ENCODE measurements around the gene ZNF491. TPM values are rescaled to one million over a fixed set of nuclear protein-coding genes. Genes with fewer than 3 reads are reported as not detected.
A peak's percentile ranks its signal among the peaks of the same experiment; 100 is the strongest.

ZNF491 gene
- polyA plus RNA-seq, 1 donor (not counting 4 experiments of a cell fraction or from before 2014, with no cell fraction given) = 0.76 TPM

DNA sequence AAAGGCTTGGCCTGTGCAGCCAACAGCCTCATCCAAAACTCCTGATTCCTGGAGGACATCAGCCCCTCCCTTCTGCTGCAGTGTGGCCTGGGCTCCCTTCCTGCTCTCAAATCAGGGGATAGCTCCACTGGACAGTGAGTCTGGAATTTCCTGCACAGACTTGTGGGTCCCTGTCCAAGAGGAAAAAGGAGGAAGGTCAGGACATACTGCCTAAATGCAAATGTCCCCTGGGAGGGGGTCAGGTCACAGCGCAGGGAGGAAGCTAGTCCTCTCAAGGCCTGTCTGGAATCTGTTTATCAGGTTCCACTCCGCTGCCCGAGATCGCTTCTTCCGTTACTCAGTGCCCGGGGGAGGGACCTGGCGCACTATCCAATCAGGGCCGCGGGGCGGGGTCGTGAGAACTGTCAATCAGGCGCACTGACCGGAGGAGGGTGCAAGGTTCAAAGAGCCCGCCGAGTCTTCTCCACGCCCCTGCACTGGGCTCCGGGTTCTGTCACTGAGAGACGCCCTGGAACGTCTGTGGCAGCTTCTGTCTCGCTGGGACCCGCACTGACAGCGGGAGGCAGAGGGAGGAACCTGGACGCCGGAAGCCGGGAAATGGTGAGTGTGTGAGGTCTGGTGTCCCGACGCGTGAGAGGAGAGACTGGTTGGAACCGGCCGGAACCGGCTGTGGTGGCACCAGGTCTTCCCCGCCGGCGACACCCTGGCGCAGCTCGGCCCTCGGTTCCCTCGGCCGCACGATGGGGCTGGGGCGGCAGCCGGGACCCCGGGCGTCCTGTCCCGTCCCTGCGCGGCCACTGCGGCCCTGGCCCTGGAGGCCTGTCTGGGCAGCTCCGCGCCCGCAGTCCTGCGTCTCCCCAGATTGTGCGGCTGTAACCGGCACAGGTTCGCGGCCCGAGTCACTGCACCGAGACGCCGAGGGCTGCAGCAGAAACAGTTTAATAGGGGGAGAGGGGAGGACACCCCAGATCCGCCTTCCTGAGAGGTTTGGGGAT lies 31.4 kb upstream of the ZNF491 start, which contains the start of gene ZNF441:
ZNF441 (plus strand) TSS at position 404 of the 995 bp plus-strand sequence; CDS start at position 598, 194 bp downstream.
- peak within 1 kb of the TSS; percentile 73 for H3K4me2 ChIP-seq (ENCODE audit: control insufficient read depth, extremely low read depth, insufficient read depth, low read depth, low read length)
- TF ChIP-seq, protein P1, sequence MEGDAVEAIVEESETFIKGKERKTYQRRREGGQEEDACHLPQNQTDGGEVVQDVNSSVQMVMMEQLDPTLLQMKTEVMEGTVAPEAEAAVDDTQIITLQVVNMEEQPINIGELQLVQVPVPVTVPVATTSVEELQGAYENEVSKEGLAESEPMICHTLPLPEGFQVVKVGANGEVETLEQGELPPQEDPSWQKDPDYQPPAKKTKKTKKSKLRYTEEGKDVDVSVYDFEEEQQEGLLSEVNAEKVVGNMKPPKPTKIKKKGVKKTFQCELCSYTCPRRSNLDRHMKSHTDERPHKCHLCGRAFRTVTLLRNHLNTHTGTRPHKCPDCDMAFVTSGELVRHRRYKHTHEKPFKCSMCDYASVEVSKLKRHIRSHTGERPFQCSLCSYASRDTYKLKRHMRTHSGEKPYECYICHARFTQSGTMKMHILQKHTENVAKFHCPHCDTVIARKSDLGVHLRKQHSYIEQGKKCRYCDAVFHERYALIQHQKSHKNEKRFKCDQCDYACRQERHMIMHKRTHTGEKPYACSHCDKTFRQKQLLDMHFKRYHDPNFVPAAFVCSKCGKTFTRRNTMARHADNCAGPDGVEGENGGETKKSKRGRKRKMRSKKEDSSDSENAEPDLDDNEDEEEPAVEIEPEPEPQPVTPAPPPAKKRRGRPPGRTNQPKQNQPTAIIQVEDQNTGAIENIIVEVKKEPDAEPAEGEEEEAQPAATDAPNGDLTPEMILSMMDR (optimal IDR thresholded peaks at IDR 0.05 in 1 of 3, IDR thresholded peaks at IDR 0.05 in 1 of 3, conservative IDR thresholded peaks at IDR 0.05 in 1 of 3; ENCODE audit: extremely low read depth in 1 of 3, insufficient read depth in 2 of 3, low read length in 3 of 3) = no peak
- TF ChIP-seq EZH2 (IDR thresholded peaks at IDR 0.05; ENCODE audit: low read length) = no peak
- no peaks in the 10 kb centered on the region for H3K79me2 ChIP-seq (ENCODE audit: control insufficient read depth, insufficient read depth, low read length)
- FAIRE-seq = peak; percentile 13
- peak within 1 kb of the TSS; percentile 91 for H2AFZ ChIP-seq (ENCODE audit: control insufficient read depth, low read length)
- H3K27ac ChIP-seq (ENCODE audit: control insufficient read depth, insufficient read depth, low read length) = peak within 1 kb of the TSS; percentile 71
- no peaks in the 10 kb centered on the region for H3K9me1 ChIP-seq (ENCODE audit: control insufficient read depth, extremely low read depth, insufficient read depth, low read length)
- H3K9me3 ChIP-seq (ENCODE audit: control insufficient read depth, low read depth, low read length) = no peaks in the 10 kb centered on the region
- no peaks in the 10 kb centered on the region for H3K36me3 ChIP-seq (ENCODE audit: control insufficient read depth in 2 of 2, extremely low read depth in 1 of 2, insufficient read depth in 2 of 2, low read length in 2 of 2)
- dilution Hi-C loops (cut with MboI; ENCODE audit: extremely low pct_ligation_motif_present, low sequenced_read_pairs) = no loop called here
- no peaks in the 10 kb centered on the region for H4K20me1 ChIP-seq (ENCODE audit: control insufficient read depth, extremely low read depth, insufficient read depth, low read length)
- DNase-seq (ENCODE audit: low read depth, low spot score) = peak; percentile 64
- H3K9ac ChIP-seq (ENCODE audit: control insufficient read depth, extremely low read depth, insufficient read depth, low read length) = peak within 1 kb of the TSS; percentile 82
- peak within 1 kb of the TSS; percentile 61 to 74 (median 64) for H3K4me3 ChIP-seq (ENCODE audit: control insufficient read depth in 2 of 3, extremely low read depth in 1 of 3, insufficient read depth in 2 of 3, low read depth in 1 of 3, low read length in 3 of 3)
- H3K27me3 ChIP-seq (ENCODE audit: control insufficient read depth, extremely low read depth, insufficient read depth, low read length) = no peaks in the 10 kb centered on the region
- H3K4me1 ChIP-seq (ENCODE audit: control insufficient read depth, extremely low read depth, insufficient read depth, low read length) = peaks cover 4% of the 10 kb centered on the region

DNA sequence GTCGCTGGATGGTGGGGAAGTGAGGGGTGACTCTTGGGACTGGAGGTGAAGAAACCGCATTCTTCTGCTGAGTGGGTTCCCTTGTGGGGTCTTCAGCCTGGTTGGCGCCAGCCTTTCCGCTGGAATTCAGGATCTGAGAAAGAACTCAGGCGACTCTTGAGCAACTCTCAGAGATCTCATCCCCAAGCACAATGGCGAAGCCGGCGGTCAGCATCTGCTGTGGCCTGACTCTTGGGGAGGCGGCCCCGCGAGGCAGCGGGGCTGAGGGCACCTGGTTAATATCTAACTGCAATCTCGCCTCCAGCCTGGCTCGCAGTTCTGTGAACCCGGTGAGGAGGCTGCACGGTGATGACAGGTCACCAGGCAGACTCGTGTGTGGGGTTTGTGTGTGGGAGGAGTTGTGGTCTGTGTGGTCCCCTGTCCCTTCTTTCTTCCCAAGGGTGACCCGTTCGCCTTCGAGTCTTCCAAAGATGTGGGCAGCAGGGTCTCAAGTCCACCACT lies 30.6 kb upstream of the ZNF491 start:
- TF ChIP-seq, protein P1 (optimal IDR thresholded peaks at IDR 0.05 in 1 of 3, IDR thresholded peaks at IDR 0.05 in 1 of 3, conservative IDR thresholded peaks at IDR 0.05 in 1 of 3; ENCODE audit: extremely low read depth in 1 of 3, insufficient read depth in 2 of 3, low read length in 3 of 3) = no peak
- TF ChIP-seq EZH2 (IDR thresholded peaks at IDR 0.05; ENCODE audit: low read length) = no peak
- Histone ChIP-seq H4K20me1 (ENCODE audit: control insufficient read depth, extremely low read depth, insufficient read depth, low read length) (no peaks in the 10 kb centered on the region), H3K9me3 (ENCODE audit: control insufficient read depth, low read depth, low read length) (no peaks in the 10 kb centered on the region), H3K27ac (ENCODE audit: control insufficient read depth, insufficient read depth, low read length) (peak overlapping the region; percentile 71), H3K4me2 (ENCODE audit: control insufficient read depth, extremely low read depth, insufficient read depth, low read depth, low read length) (peak overlapping the region; percentile 73), H3K9me1 (ENCODE audit: control insufficient read depth, extremely low read depth, insufficient read depth, low read length) (no peaks in the 10 kb centered on the region), H3K4me3 (ENCODE audit: control insufficient read depth in 2 of 3, extremely low read depth in 1 of 3, insufficient read depth in 2 of 3, low read depth in 1 of 3, low read length in 3 of 3) (peak overlapping the region; percentile 61 to 74 (median 64)), H3K9ac (ENCODE audit: control insufficient read depth, extremely low read depth, insufficient read depth, low read length) (peak overlapping the region; percentile 82), H3K79me2 (ENCODE audit: control insufficient read depth, insufficient read depth, low read length) (no peaks in the 10 kb centered on the region), H3K36me3 (ENCODE audit: control insufficient read depth in 2 of 2, extremely low read depth in 1 of 2, insufficient read depth in 2 of 2, low read length in 2 of 2) (no peaks in the 10 kb centered on the region), H3K27me3 (ENCODE audit: control insufficient read depth, extremely low read depth, insufficient read depth, low read length) (no peaks in the 10 kb centered on the region), H3K4me1 (ENCODE audit: control insufficient read depth, extremely low read depth, insufficient read depth, low read length) (peaks cover 4% of the 10 kb centered on the region), H2AFZ (ENCODE audit: control insufficient read depth, low read length) (peak overlapping the region; percentile 91)
- FAIRE-seq = no peak
- no peak for DNase-seq (ENCODE audit: low read depth, low spot score)
- dilution Hi-C loops (cut with MboI; ENCODE audit: extremely low pct_ligation_motif_present, low sequenced_read_pairs) = no loop called here
